HT1080 (cell line): ENCODE data around the gene OXSR1. TPM values are rescaled to one million over a fixed set of nuclear protein-coding genes. Genes with fewer than 3 reads are reported as not detected.
"Not testable (repeated sequence)": the region's sequence is repeated elsewhere in the genome, so short reads cannot be mapped to it uniquely, and the experiment has no call there.

Source experiments
- DNase-seq: peaks from one replicate; pipeline ENCODE4 v3.0.0-alpha.2; 2015; ENCODE audit warnings: low read depth
- total RNA-seq: library from RNA; depleted of rRNA; stranded (reverse); fragments of >200 nt; shearing (Covaris generic); gene quantifications from 2 replicates; pipeline ENCODE4 v1.2.3, GENCODE V29; 2014

The OXSR1 gene
- total RNA-seq, 1 experiment from 2014 or later = 35.6 TPM

DNA sequence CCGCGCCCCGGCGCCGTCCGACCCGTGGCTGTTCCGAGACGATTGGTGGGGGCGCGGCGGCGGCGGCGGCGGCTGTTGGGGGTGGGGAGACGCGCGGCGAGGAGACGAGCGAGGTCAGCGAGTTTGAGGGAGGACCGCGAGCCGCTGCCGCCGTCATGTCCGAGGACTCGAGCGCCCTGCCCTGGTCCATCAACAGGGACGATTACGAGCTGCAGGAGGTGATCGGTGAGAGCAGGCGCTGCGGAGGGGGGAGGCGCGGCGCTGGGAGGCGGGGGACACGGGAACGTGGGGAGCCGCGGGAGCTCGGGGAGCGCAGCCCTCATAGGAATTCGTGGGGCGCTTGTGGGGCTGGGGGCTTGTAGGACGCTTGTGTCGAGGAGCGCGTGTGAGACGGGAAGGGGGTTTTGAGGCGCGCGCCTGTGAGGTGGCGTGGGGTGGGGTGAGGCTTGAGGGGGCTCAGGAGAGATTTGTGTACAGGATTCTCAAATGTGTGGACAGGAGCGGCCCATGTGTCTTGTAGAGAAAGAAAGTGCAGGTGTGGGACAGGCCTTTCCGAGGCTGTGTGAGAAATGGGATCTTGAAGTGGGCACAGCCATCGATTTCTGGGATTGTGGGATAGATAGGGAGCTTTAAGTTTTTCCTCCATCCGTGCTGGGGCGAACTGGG is 518 bp downstream of the OXSR1 start:
- DNase-seq = no peak

DNA sequence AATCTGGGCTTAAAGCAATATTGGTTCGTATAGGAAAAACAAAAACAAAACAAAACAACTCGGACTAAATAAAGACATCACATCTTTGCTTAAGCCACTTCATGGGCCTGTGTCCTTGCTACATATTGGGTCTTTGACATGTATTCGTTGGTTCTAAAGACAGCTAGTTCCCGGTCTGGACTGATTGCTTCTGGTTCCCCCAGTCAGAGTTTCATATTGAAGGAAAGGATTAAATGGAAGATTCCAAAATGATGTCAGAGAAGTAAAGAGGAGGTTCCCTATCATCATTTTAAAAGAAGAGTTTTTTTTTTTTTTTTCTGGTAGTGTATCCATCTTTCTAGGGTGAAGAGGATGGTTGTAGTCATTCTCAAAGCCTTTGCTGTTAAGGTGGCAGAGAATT is 2.3 kb downstream of the OXSR1 start:
- no peak for DNase-seq

DNA sequence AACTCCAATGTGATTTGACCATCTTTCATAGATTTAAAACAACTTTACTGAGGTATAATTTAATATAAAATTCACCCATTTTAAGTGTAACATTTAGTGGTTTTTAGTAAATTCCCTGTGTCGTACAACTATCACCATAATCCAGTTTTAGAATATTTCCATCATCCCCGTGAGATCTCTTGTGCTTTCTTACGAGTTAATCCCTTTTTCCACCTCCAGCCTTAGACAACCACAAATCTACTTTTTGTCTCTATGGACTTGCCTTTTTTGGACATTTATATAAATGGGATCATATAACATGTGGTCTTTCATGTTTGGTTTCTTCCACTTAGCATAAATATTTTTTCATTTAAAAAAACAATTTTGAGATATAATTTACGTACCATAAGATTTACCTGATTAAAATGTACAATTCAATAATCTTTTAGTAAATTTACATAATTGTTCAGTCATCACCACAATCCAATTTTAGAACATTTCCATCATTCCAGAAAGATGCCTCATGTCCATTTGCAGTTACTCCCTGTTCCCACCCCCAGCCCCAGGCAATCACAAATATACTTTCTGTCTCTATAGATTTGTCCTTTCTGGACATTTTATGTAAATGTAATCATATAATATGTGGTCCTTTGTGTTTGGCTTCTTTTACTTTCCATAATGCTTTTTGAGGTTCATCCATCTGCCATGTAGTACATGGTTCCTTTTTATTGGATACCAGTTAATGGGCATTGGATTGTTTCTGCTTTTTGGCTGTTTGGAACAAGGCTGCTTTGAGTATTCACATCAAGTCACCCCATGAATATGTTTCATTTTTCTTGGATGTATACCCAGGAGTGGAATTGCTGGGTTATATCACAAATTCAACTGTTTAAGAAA is 3.1 kb downstream of the OXSR1 start:
- peak; percentile 56 for DNase-seq

DNA sequence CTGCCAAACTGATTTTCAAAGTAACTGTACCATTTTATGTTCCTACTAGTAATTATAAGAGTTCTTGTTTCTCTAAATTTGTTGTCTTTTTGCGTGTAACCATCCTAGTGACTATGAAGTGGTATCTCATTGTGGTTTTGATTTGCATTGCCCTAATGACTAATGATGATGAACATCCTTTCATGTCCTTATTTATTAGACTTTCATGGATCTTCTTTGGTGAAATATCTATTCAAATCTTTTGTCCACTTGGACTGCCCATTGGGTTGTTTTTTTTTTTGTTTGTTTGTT is 3.6 kb downstream of the OXSR1 start:
- peak; percentile 47 for DNase-seq

DNA sequence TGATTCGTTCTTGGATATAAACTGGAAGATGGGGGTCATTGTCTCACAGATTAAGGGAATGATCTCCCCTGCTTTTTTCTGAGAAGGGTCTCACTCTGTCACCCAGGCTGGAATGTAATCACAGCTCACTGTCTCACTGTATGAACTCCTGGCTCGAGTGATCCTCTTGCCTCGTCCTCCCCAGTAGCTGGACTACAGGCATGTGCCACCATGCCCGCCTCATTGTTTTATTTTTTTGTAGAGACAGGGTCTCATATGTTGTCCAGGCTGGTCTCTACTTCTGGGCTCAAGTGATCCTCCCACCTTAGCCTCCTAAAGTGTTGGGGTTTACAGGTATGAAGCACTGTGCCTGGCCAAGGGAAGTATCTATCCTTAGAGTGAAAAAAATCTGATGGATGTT is 5.4 kb downstream of the OXSR1 start:
- DNase-seq = no peak

DNA sequence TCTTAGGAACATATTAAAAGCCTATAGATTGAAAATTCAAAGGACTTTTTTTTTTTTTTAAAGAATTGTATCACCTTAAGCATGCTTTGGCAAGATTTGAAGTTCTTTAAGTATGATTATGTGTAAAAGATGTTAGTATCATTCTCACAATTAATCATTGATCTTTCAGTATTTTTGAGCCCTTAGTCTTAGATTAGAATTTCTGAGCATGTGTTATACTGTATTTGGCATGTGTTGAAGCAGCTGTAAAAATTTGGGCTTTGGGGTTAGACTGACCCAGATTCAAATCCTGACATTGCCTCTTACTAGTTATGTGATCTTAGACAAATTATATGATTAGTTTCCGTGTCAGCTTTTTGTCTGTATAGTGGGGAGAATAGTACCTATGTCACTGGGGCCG is 6.3 kb downstream of the OXSR1 start:
- no peak for DNase-seq

DNA sequence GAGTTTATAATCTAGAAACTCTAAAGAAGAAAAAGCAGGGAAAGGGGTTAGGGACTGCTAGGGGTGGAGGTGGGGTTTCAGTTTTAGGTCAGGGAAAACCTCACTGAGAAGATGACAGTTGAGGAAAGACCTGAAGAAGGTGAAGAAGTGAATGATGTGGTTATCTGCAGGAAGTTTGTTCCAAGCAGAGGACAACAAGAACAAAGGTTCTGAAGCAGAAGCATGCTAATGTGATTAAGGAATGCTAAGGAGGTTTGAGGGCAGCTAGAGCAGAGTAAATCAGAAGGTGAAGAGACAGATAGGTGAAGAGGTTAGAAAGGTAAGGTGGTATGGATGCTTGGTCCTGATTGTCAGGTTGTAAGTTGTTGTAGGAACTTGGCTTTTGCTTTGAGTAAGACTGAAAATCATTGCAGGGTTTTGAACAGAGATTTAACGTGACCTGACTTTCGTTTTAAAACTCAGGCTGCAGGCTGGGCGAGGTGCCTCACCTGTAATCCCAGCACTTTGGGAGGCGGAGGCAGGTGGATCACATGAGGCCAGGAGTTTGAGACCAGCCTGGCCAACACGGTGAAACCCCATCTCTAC is 8.6 kb downstream of the OXSR1 start:
- DNase-seq = no peak

DNA sequence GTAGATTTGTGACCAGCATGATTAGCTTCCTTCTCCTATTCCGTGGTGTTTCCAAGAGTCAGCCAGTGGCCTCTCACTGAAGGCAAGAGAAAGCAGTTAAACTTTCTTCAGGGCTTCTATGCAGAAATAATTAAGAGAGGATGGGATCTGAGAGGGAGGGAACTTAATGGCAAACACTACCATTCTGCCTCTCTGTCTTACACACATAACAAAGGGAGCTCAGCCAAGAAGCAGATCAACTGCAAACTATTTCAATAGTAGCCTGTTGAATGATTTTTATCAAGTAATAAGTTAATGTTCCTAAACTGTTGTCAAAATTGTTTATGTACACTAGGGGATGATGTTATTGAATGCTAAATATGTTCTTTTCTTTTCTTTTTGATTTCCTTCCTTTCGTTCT is 11.8 kb downstream of the OXSR1 start:
- DNase-seq = no peak

DNA sequence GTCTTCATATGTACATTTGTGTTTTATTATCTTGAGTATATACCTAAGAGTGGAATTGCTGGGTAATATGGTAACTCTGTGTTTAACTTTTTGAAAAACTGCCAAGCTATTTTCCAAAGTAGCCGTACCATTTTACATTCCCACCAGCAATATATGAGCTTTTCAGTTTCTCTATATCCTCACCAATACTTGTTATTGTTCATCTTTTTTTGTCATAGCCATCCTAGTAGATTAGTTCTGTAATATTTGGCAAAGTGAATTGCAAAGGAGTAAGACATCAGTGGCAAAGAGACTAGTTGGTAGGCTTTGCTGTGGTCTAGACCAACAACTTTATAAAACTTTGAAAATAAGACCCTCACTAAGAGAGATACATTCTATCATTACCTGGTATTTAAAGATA is 21.4 kb downstream of the OXSR1 start:
- DNase-seq = no peak

DNA sequence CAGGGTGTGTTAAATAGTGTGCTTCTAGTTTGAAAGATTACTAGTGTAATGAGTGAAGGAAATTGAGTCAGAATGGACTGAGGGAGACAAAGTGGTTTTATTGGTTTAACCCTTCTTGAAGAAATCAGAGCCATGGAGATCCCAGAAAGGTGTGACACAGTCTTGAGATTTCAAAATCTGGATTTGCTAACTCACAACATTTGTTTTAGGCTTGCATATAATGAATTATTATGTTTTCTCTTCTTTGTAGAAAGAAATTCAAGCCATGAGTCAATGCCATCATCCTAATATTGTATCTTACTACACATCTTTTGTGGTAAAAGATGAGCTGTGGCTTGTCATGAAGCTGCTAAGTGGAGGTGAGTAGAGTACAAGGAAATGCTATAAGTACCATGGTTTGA is 25.1 kb downstream of the OXSR1 start:
- no peak for DNase-seq

DNA sequence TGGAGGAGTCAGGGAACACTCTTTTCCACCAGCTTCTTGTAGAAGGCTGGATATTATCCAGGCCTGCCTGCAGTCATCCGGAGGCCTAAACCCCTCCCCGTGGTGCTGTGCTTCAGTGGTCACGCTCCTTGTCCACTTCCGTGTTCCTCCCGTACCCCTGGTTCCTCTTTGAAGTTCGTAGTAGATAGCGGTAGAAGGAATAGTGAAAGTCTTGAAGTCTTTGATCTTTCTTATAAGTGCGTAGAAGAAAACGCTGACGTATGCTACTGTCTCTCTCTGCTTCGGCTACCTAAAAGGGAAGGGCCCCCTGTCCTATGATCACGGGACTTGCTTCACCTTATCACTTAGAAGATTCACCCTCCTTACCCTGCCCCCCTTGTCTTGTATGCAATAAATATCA is 37.6 kb downstream of the OXSR1 start:
- not testable (repeated sequence) for DNase-seq

DNA sequence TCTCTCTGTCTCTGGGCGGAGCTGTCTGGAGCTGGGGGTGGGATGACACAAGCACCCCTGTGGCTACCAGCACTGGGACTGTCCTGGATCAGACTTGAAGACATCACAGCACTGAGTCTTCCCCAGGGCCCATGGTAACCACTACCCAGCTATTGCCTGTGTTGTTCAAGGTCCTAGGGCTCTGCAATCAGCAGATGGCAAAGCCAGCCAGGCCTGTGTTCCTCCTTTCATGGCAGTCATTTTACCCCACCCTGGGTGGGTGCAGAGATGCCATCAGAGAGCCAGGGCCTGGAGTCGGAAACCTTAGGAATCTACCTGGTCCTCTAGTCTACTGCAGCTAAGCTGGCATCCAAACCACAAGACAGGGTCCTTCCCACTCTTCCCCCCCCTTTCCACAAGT is 38.4 kb downstream of the OXSR1 start:
- no peak for DNase-seq

DNA sequence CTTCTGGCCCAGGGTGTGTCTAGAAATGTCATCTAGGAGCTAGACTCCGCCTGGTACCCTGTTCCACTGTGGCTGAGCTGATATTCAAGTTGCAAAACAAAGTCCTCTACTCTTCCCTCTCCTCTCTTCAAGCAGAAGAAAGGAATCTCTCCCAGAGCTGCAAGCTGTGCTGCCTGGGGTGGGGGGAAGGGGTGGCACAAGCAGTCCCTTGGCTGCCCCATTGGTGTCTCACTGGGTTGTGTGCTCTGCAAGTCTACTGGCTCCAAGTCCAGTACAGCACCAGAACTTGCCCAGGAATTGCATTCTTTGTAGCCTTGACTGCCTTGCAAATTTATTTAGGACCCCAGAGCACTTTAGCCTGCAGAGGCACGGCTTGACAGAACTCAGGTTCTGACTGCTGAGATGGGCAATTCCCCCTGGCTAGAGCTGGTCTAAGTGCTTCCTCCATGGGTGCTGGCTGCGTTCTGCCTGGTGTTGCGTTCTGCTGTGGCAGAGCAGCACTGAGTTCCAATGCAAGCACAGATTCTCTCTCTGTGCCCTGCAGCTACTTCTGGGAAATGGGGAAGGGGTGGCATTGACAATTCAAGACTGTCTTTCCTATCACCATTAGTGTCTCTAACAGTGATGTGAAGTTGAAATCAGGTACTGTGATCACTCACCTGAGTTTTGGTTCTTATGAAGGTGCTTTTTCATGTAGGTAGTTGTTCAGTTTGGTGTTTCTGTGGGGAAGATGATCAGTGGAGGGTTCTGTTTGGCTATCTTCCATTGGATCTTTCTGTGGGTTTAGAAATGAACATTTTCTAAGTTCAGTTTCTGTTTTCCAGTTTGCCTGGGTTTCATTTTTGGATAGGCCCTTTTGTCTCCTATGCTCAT is 39.5 kb downstream of the OXSR1 start:
- no peak for DNase-seq

DNA sequence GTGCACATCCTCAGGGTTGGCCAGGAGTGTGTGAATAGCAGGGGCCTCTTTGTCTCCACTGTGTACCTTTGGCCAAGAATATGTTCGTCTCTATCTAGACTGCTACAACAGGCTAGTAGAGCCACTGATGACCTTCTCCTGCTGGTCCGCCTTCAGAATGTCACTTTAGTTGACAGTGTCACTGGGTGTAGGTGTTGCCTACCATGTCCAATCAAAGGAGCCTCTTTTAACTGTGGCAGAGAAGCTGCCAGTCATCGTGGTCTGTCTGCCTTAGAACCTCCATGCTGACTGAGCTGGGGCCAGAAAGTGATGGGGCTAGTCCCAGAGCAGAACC is 40.1 kb downstream of the OXSR1 start:
- no peak for DNase-seq

DNA sequence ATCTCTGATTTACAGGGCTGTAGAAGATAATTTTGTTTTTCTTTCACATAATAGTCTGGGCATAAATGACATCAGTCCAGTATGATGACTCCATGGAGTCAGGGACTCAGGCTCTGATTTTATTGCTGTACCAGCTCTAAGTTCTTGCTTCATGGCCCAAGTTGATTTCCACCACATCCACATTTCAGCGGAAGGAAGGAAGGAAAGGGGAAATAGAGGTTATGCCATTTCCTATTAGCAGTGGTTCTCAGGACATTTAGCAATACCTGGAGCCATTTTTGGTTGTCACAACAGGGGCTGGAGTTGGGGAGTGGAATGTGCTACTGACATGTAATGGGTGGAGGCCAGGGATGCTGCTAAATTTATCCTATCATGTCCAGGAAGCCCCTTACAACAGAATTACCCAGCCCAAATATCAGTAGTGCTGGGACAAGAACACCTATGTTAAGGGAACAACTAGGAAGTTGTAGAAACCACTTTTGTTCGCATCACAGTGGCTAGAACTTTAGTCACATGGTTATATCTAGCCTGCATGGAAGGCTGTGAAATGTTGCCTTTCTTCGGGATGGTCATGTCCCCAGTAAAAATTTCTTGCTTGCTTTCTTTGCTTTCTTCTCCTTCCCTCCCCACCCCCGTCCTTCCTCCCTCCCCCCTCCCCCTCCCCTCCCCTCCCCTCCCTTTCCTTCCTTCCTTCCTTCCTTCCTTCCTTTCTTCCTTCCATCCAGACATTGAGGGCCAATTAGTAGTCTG is 42.1 kb downstream of the OXSR1 start:
- DNase-seq = no peak

DNA sequence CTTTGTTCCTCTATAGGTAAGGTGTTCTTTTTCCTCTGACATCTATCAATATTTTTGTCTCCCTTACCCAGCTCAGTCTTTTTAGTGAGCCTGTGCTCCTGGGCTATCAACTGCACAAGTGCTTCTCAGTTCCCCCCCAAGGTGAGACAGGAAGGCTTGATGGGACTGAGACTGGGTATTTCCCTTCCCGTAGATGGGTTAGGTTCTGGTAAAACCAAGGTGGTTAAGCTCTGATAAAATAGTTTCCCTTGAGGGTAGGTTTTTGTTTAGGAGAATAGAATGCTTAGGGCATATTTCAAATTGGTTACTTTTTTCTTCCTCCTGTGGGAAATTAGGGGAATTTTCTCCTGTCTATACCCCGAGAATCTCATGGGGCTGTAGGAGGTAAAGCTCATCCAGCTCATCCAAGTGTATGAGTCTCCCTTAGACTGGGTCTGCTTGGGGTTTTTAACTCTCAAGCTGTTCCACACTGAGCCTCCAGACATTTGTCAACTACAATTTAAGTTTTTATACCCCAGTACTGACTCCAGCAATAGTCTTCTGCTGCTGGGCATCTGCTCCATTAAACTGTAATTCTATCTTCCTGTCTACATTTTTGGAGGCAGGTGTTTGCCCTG is 44.9 kb downstream of the OXSR1 start:
- DNase-seq = no peak

DNA sequence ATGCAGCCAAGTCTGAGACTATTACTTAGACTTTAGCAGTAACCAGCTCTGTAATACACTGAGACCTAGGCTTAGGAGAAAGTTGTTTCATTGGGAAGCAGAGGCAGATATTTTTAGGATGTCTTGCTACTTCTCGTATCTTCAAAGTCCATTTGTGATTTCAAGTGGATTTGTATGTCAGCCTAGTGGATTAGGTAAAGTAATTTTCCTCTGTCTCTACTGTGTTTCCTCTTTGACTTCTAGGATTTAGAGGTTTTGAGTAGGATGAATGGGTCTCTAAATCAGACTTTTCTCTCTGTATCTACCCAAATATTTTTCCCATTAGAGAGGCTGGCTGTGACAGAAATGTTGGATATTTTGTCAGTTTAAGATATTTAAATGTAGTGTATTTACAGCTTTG is 46.8 kb downstream of the OXSR1 start:
- DNase-seq = no peak

DNA sequence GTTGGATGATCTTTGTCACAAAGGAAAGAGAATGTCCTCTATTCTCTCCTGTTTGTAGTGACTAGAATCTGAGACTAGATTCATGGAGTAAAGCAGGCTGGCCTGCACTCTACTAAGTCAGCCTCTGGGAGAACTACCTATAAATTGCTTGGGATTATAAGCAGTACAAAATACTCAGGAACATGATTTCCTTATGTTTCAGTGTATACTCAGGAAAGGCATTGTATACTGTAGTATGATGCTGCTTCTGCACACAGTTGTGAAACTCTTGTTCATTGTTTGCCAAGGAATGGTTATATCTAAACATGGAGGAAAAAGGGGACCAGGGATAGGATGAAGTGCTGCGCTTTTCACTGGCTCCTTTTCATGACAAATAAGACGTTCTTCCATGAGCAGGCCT is 49.2 kb downstream of the OXSR1 start:
- no peak for DNase-seq

DNA sequence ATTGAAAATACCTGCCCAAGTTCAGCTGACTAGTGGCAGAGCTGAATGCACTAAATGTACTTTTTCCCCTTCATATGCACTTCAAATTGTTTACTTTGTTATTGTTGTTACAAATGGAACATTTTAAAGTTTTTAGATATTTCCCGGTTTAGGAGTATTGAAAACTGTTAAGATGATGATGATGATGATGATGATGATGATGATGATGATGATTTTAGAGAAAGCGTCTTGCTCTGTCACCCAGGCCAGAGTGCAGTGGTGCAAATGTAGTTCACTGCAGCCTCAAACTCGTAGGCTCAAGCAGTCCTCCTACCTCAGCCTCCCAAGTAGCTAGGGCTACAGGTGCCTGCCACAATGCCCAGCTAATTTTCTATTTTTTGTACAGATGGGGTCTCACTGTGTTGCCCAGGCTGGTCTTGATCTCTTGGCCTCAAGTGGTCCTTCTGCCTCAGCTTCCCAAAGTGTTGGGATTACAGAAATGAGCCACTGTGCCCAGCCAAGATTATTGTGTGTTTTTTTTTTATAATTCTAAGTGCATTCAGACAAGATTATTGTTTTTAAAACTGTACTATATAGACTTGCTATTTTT is 54.4 kb downstream of the OXSR1 start:
- DNase-seq = no peak

DNA sequence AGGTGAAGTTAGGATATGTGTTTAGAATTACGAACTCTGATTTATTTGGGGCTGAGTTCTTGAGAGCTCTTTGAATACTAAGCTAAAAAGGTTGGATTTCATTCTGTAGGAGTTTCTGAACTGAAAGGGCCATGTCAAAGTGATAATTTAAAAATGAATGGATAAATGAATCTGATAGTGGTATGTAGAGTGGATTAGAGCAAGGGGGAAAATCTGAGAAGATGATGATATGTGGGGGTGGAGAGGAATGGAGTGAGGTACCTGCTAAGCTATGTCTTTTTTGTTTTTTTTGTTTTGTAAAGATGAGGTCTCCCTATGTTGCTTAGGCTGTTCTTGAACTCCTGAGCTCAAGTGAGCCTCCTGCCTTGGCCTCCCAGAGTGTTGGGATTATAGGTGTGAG is 55.7 kb downstream of the OXSR1 start:
- DNase-seq = no peak
